Measurements from ENCODE around the gene DOCK1.

DNA sequence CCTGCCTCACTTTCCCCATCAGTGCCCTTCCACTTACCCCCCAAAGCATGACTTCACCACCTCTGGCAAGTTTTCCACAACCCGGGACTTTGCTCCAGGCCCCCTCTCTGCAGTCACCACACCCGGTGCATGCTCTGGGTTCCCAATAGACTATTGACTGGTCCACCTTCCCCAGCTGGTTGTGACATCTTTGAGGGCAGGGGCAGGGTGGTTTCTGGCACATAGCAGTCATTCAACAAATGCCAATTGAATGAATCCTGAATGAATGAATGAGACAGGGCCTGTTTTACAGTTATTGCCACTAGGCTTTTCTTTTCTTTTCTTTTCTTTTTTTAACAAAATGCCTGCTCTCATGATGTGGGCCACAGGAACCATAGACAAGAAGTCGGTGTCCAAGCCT lies 28.8 kb upstream of the DOCK1 start:
- TF ChIP-seq, protein P1, sequence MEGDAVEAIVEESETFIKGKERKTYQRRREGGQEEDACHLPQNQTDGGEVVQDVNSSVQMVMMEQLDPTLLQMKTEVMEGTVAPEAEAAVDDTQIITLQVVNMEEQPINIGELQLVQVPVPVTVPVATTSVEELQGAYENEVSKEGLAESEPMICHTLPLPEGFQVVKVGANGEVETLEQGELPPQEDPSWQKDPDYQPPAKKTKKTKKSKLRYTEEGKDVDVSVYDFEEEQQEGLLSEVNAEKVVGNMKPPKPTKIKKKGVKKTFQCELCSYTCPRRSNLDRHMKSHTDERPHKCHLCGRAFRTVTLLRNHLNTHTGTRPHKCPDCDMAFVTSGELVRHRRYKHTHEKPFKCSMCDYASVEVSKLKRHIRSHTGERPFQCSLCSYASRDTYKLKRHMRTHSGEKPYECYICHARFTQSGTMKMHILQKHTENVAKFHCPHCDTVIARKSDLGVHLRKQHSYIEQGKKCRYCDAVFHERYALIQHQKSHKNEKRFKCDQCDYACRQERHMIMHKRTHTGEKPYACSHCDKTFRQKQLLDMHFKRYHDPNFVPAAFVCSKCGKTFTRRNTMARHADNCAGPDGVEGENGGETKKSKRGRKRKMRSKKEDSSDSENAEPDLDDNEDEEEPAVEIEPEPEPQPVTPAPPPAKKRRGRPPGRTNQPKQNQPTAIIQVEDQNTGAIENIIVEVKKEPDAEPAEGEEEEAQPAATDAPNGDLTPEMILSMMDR (IDR thresholded peaks at IDR 0.05; ENCODE audit: borderline replicate concordance, extremely low read depth, low read length, poor library complexity, severe bottlenecking) = no peak
- no peak for TF ChIP-seq EZH2 (IDR thresholded peaks at IDR 0.05; ENCODE audit: borderline replicate concordance, low read depth, low read length, severe bottlenecking)

Measured in DND-41 (cell line).